Heart left ventricle (tissue), 16 donors: Measurements from ENCODE around the gene ZNF664. TPM values are rescaled to one million over a fixed set of nuclear protein-coding genes. Genes with fewer than 3 reads are reported as not detected.

Experiments
- ATAC-seq, 4 donors: fragments of 200-7000 bp; cut with Tn5 transposase; one replicate each; pipeline ENCODE4 v1.9.1; 2020 to 2022; ENCODE audit warnings: moderate library complexity in 4 of 4, mild to moderate bottlenecking in 3 of 4, moderate number of reproducible peaks in 1 of 4
- DNase-seq, 5 donors: peaks; one replicate each; pipeline ENCODE4 v3.0.0-alpha.2; 2020
- H3K27ac ChIP-seq, 12 donors: fragments of 200-600 bp; sonication (generic) in 4 of 12; one replicate each; pipeline versions ENCODE4 v1.5.0 to v1.8.0; 2016 to 2022; ENCODE audit warnings: mild to moderate bottlenecking in 2 of 12
- H3K27me3 ChIP-seq, 9 donors: fragments of 200-600 bp; sonication (generic) in 2 of 9; one replicate each; pipeline versions ENCODE4 v1.5.1 to v1.8.0; 2016 to 2022; ENCODE audit warnings: mild to moderate bottlenecking in 3 of 9
- H3K36me3 ChIP-seq, 9 donors: fragments of 200-600 bp; sonication (generic) in 2 of 9; one replicate each; pipeline versions ENCODE4 v1.5.0 to v1.8.0; 2018 to 2022; ENCODE audit warnings: mild to moderate bottlenecking in 2 of 9
- H3K4me1 ChIP-seq, 12 donors: fragments of 200-600 bp; sonication (generic) in 4 of 12; one replicate each; pipeline versions ENCODE4 v1.5.0 to v1.8.0; 2016 to 2022; ENCODE audit warnings: mild to moderate bottlenecking in 3 of 12
- H3K4me3 ChIP-seq, 12 donors: fragments of 200-600 bp; sonication (generic) in 4 of 12; one replicate each; pipeline versions ENCODE4 v1.5.0 to v1.8.0; 2017 to 2022; ENCODE audit warnings: mild to moderate bottlenecking in 9 of 12, moderate library complexity in 4 of 12
- H3K9me3 ChIP-seq, 12 donors: fragments of 200-600 bp; sonication (generic) in 4 of 12; one replicate each; pipeline versions ENCODE4 v1.5.0 to v1.8.0; 2016 to 2022; ENCODE audit warnings: mild to moderate bottlenecking in 1 of 12
- POLR2A ChIP-seq, 2 donors: fragments of 450-650 bp; IDR thresholded peaks; one replicate each; pipeline ENCODE4 v1.6.1; 2017; ENCODE audit warnings: antibody characterized with exemption in 2 of 2, mild to moderate bottlenecking in 2 of 2, moderate library complexity in 2 of 2
- WGBS, 4 donors: extraction: QIAGEN DNeasy Blood & Tissue Kit in 2 of 4; methylation state at CpG; one replicate each; pipeline versions ENCODE4 v1.1.5 to v1.1.7; 2013 to 2018; 5-methylcytosine and 5-hydroxymethylcytosine counted together
- intact Hi-C, 10 donors: fragments of 100-400 bp; cut with DNase I; formaldehyde crosslinking; loops; one replicate each; pipeline versions ENCODE4 v1.11.1 to v1.14.2; 2022
- polyA plus RNA-seq, 2 donors: library from polyadenylated mRNA; stranded (reverse); fragments of 200-250 nt; gene quantifications; one replicate each; pipeline ENCODE4 v1.2.3, GENCODE V29; 2013
- total RNA-seq, 9 donors: library from RNA; depleted of rRNA in 2 of 9; stranded (reverse); fragments of >200 nt in 2 of 9; fragmentation: NEBNext Ultra II Directional in 3 of 9; extraction: Animal tissue kit (Norgen Biotek cat#: 25700) in 3 of 9; gene quantifications; one replicate each; pipeline versions ENCODE4 v1.1.0 to v1.2.4, GENCODE V29; 2016 to 2023
- TF ChIP-seq, protein P1 (sequence below), 12 donors: fragments of 200-600 bp; sonication (generic) in 4 of 12; IDR thresholded peaks; one replicate each; pipeline versions ENCODE4 v1.5.0 to v1.8.0; 2018 to 2022; ENCODE audit warnings: antibody characterized with exemption in 12 of 12, mild to moderate bottlenecking in 5 of 12
- donor health status: ischemic (EF 13 %, LVEDD 7.1; RV severe dilation, severe dysfunction).
- donor health status: healthy with polysubstance abuse.
- donor health status: DM: no; HTN: yes; CAD: no.
- donor health status: DM: no; HTN: no; CAD: no.
- donor health status: ischemic (EF 25% LVEDD 6.9; RV normal size, moderate dysfunction).
- donor health status: ischemic (EF 25% LVEDD 5.7; RV mildly dilated, moderate dysfunction).
- donor health status: healthy.
- donor health status: DM: yes; HTN: yes; CAD: no.
- donor health status: ischemic (EF 35%, LVEDD 5.7; RV mildly dilated, moderate dysfunction).
- donor health status: nonischemic (EF 11% LVEDD 7.7; RV severe dilation, severe dysfunction).
- donor health status: DM: yes; HTN: yes; CAD: no.
- donor health status: PGD.
- donor health status: ischemic (EF 29% LVEDD 5.4; RV normal size, mild dysfunction).
- donor health status: nonischemic (EF 23%, LVEDD 6.1; RV moderate dilation, normal function).

ZNF664 gene
- total and polyA plus RNA-seq, 11 donors = 43.1 to 104 (median 73.3) TPM

DNA sequence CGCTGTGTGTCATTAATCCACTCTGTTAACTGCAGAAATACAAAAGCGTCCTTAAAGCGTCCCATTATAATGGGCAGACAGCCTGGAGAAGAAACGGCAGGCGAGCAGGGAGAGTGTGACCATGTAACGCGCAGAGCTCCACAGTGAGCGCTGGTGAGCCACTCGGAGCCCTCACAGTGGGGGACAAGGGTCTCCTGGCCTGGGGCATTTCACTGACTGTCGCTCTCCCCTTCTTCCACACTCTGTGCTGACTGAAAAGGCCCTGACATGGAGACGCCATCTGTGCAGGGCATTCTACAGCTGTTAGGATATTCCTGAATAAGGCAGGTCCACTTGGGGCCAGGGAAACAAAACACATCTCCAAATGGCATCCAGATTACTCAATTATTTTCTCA lies 24.6 kb upstream of the ZNF664 start:
- DNase-seq = no peak
- H3K27me3 ChIP-seq = no peaks in the 10 kb centered on the region
- no peak for ATAC-seq
- H3K4me1 ChIP-seq = peaks cover 0 to 76% (median 34%) of the 10 kb centered on the region in 12 donors
- 92 to 96% (median 96%) methylated on average over 11 of the region's 11 CpGs for WGBS, 4 donors
- no peak overlapping the region for H3K4me3 ChIP-seq
- TF ChIP-seq, protein P1, sequence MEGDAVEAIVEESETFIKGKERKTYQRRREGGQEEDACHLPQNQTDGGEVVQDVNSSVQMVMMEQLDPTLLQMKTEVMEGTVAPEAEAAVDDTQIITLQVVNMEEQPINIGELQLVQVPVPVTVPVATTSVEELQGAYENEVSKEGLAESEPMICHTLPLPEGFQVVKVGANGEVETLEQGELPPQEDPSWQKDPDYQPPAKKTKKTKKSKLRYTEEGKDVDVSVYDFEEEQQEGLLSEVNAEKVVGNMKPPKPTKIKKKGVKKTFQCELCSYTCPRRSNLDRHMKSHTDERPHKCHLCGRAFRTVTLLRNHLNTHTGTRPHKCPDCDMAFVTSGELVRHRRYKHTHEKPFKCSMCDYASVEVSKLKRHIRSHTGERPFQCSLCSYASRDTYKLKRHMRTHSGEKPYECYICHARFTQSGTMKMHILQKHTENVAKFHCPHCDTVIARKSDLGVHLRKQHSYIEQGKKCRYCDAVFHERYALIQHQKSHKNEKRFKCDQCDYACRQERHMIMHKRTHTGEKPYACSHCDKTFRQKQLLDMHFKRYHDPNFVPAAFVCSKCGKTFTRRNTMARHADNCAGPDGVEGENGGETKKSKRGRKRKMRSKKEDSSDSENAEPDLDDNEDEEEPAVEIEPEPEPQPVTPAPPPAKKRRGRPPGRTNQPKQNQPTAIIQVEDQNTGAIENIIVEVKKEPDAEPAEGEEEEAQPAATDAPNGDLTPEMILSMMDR (IDR thresholded peaks at IDR 0.05) = no peak
- no peak for TF ChIP-seq POLR2A (IDR thresholded peaks at IDR 0.05)
- no peak overlapping the region for H3K27ac ChIP-seq
- H3K9me3 ChIP-seq = no peaks in the 10 kb centered on the region
- peaks cover 0 to 23% (median 17%) of the 10 kb centered on the region in 9 donors for H3K36me3 ChIP-seq
- intact Hi-C loops = no loop called here

DNA sequence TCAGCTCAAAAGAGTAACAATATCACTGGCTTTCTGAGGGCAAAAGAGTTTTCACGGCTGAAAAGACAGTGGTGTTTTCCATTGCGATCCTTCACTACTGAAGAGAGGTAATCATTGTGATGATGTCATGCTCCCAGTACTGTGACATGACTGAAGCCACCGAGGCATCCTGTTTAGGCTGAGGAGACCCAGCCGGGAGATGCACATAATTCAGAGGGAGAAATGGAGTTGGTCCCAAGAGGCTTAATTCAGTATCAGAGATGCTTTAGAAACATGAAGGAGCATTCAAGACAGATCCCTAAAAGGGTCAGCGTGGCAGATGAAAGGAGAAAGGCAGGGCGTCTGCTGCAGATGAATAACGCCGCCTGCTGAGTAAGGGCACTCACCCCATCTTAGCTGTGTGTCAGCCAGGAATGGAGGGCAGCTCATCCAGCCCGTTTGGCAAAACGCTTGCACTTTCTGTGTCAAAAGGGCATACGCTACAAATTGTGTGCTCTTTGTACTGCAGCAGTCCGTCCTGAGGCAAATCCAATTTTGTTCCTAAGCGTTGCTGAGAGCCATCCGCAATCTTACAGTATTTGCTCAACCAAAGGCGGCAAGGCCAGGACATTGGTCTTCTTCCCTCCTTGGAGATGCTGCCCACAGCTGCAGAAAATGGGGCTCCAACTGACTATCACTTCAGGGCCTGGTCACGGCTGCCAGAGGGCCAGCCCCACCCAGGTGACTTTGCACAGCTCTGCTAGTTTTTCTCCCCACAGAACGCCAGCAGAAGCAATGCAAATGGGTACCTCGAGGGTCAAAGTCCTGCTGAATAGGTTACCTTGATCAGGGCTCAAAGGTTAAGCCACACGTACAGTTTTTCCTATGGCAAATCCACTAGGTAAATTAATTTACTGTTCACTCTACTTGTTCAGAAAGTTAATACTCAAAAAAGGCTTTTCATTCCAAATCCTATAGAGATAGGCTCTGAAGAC lies 23.9 kb upstream of the ZNF664 start:
- Histone ChIP-seq H3K27ac (no peak overlapping the region), H3K36me3 (peaks cover 0 to 16% (median 12%) of the 10 kb centered on the region in 9 donors), H3K4me3 (no peak overlapping the region), H3K27me3 (no peaks in the 10 kb centered on the region), H3K9me3 (no peaks in the 10 kb centered on the region), H3K4me1 (peaks cover 0 to 83% (median 36%) of the 10 kb centered on the region in 12 donors)
- DNase-seq (no peak), ATAC-seq (no peak)
- TF ChIP-seq POLR2A (IDR thresholded peaks at IDR 0.05) = no peak
- TF ChIP-seq, protein P1 (IDR thresholded peaks at IDR 0.05) = no peak
- 86 to 90% (median 88%) methylated on average over 19 of the region's 19 CpGs for WGBS, 4 donors
- intact Hi-C loops = no loop called here

DNA sequence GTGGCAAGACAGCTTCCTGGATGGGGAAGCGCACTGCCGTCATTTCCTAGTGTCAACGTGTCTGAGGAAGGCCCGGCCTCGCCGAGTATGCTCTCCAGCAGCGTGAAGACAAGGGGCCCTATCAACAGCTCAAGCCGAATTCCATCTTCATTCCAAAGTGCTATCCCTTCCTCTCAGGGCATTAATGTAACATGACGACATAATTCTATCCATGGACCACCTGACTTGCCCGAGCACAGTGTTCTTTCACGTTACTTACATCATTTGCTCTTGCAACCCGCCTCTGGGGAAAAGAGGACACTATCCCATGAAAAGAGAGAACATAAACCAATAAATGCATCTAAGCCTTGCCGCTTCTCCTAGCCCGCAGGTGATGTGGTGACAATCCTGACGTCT lies 23.2 kb upstream of the ZNF664 start:
- Histone ChIP-seq H3K27ac (no peak overlapping the region), H3K9me3 (no peaks in the 10 kb centered on the region), H3K27me3 (no peaks in the 10 kb centered on the region), H3K36me3 (peaks cover 0 to 10% (median 7%) of the 10 kb centered on the region in 9 donors), H3K4me3 (no peak overlapping the region), H3K4me1 (peaks cover 0 to 90% (median 39%) of the 10 kb centered on the region in 12 donors)
- 86 to 92% (median 89%) methylated on average over 15 of the region's 15 CpGs for WGBS, 4 donors
- ATAC-seq = no peak
- no peak for TF ChIP-seq POLR2A (IDR thresholded peaks at IDR 0.05)
- TF ChIP-seq, protein P1 (IDR thresholded peaks at IDR 0.05) = no peak
- no peak for DNase-seq
- intact Hi-C loops = no loop called here
